Aorta (tissue), 5 donors: ENCODE results near the gene AGGF1. TPM values are rescaled to one million over a fixed set of nuclear protein-coding genes. Genes with fewer than 3 reads are reported as not detected.
A peak's percentile ranks its signal among the peaks of the same experiment; 100 is the strongest.
"Not testable (repeated sequence)": the region's sequence is repeated elsewhere in the genome, so short reads cannot be mapped to it uniquely, and the experiment has no call there.

Experiments used
- ATAC-seq: fragments of 200-7000 bp; cut with Tn5 transposase; one replicate; pipeline ENCODE4 v1.9.1; 2022; ENCODE audit warnings: moderate library complexity; ENCODE audit not compliant: low FRiP score
- DNase-seq, 2 donors: peaks; one replicate each; pipeline ENCODE4 v3.0.0-alpha.2; 2020
- H3K27ac ChIP-seq, 2 donors: one replicate each; pipeline ENCODE4 v1.5.1; 2013; ENCODE audit warnings: low read length in 2 of 2, mild to moderate bottlenecking in 2 of 2, moderate library complexity in 2 of 2, control low read depth in 1 of 2, inconsistent platforms in 1 of 2, low read depth in 1 of 2
- H3K27me3 ChIP-seq, 2 donors: one replicate each; pipeline ENCODE4 v1.6.1; 2013; ENCODE audit warnings: control low read depth in 1 of 2, low read length in 1 of 2, mild to moderate bottlenecking in 1 of 2, moderate library complexity in 1 of 2; ENCODE audit not compliant: insufficient read depth in 2 of 2, control insufficient read depth in 1 of 2
- H3K36me3 ChIP-seq, 2 donors: one replicate each; pipeline ENCODE4 v1.6.1; 2013; ENCODE audit warnings: control low read depth in 1 of 2, low read length in 1 of 2, mild to moderate bottlenecking in 1 of 2; ENCODE audit not compliant: insufficient read depth in 2 of 2, control insufficient read depth in 1 of 2
- H3K4me1 ChIP-seq, 2 donors: one replicate each; pipeline ENCODE4 v1.6.1; 2013; ENCODE audit warnings: low read length in 2 of 2, control low read depth in 1 of 2, mild to moderate bottlenecking in 1 of 2, moderate library complexity in 1 of 2; ENCODE audit not compliant: insufficient read depth in 2 of 2, control insufficient read depth in 1 of 2
- H3K4me3 ChIP-seq, 2 donors: one replicate each; pipeline ENCODE4 v1.5.1; 2013; ENCODE audit warnings: low read length in 2 of 2, control low read depth in 1 of 2, mild to moderate bottlenecking in 1 of 2
- H3K9me3 ChIP-seq: one replicate; pipeline ENCODE4 v1.6.1; 2013; ENCODE audit warnings: mild to moderate bottlenecking, low read length; ENCODE audit not compliant: control insufficient read depth
- WGBS, 2 donors: extraction: QIAGEN DNeasy Blood & Tissue Kit; methylation state at CpG; one replicate each; pipeline ENCODE4 v1.1.7; 2013; 5-methylcytosine and 5-hydroxymethylcytosine counted together
- intact Hi-C, 2 donors: fragments of 100-400 bp; cut with DNase I; formaldehyde crosslinking; loops; one replicate each; pipeline versions ENCODE4 v1.14.2 to v1.15.0; 2022
- polyA plus RNA-seq, 2 donors: library from polyadenylated mRNA; stranded (reverse); fragments of 200-250 nt; gene quantifications; one replicate each; pipeline ENCODE4 v1.2.3, GENCODE V29; 2013
- total RNA-seq, 2 donors: library from RNA; stranded (reverse); fragmentation: NEBNext Ultra II Directional; extraction: Animal tissue kit (Norgen Biotek cat#: 25700); gene quantifications; one replicate each; pipeline ENCODE4 v1.2.1, GENCODE V29; 2021
- donor health status: healthy with polysubstance abuse.
- donor health status: Bipolar disorder and iron deficiency.
- donor health status: DM: no; HTN: no; CAD: no.
- donor health status: DM: no; HTN: no; CAD: no.
- donor health status: DM: yes; HTN: yes; CAD: no.

The AGGF1 gene
- total and polyA plus RNA-seq, 4 donors: 10.1 to 20.6 (median 12.8) TPM

- DNase-seq (no peak), ATAC-seq (no peak)
- Histone ChIP-seq H3K4me3 (no peak overlapping the region), H3K36me3 (no peaks in the 10 kb centered on the region), H3K4me1 (no peaks in the 10 kb centered on the region), H3K27ac (no peak overlapping the region), H3K27me3 (no peaks in the 10 kb centered on the region), H3K9me3 (no peaks in the 10 kb centered on the region)
- 72 to 86% methylated on average over 6 of the region's 6 CpGs for WGBS, 2 donors
- intact Hi-C loops: no loop called here
These were observed 35.9 kb upstream of the AGGF1 start for GRCh38 chr5:76994337-76994736.

- ATAC-seq, H3K27me3 ChIP-seq, intact Hi-C loops, H3K9me3 ChIP-seq, DNase-seq, H3K27ac ChIP-seq, H3K4me3 ChIP-seq, H3K4me1 ChIP-seq, H3K36me3 ChIP-seq: not testable (repeated sequence)
- 88 to 90% methylated on average over 4 of the region's 4 CpGs for WGBS, 2 donors
These were observed 32.0 kb upstream of the AGGF1 start for GRCh38 chr5:76998251-76998650.

- no peak overlapping the region for H3K27ac ChIP-seq
- H3K36me3 ChIP-seq: no peaks in the 10 kb centered on the region
- H3K4me1 ChIP-seq: no peaks in the 10 kb centered on the region
- H3K27me3 ChIP-seq: peaks cover 0 to under 1% of the 10 kb centered on the region in 2 donors
- H3K4me3 ChIP-seq: no peak overlapping the region
- no peaks in the 10 kb centered on the region for H3K9me3 ChIP-seq
- WGBS, 2 donors: 61 to 84% methylated on average over 2 of the region's 2 CpGs
- ATAC-seq (no peak), DNase-seq (peak in 1 of 2 donors; percentile 45)
- intact Hi-C loops: no loop called here
These were observed 30.8 kb upstream of the AGGF1 start for GRCh38 chr5:76999451-76999850.

GRCh38 chr5:77003246-77003645 is 27.0 kb upstream of the AGGF1 start:
- no peak for DNase-seq
- H3K27me3 ChIP-seq: peaks cover 0 to 1% of the 10 kb centered on the region in 2 donors
- ATAC-seq: no peak
- no peaks in the 10 kb centered on the region for H3K4me1 ChIP-seq
- intact Hi-C loops: no loop called here
- no peaks in the 10 kb centered on the region for H3K36me3 ChIP-seq
- WGBS, 2 donors: 4 to 10% methylated on average over 1 of the region's 1 CpG
- no peaks in the 10 kb centered on the region for H3K9me3 ChIP-seq
- no peak overlapping the region for H3K27ac ChIP-seq
- H3K4me3 ChIP-seq: no peak overlapping the region

- Histone ChIP-seq H3K4me1 (no peaks in the 10 kb centered on the region), H3K9me3 (no peaks in the 10 kb centered on the region), H3K4me3 (no peak overlapping the region), H3K27ac (no peak overlapping the region), H3K36me3 (no peaks in the 10 kb centered on the region), H3K27me3 (peaks cover 0 to 1% of the 10 kb centered on the region in 2 donors)
- ATAC-seq: no peak
- no peak for DNase-seq
- intact Hi-C loops: no loop called here
- 68 to 76% methylated on average over 2 of the region's 2 CpGs for WGBS, 2 donors
These were observed 24.1 kb upstream of the AGGF1 start for GRCh38 chr5:77006124-77006523.

GRCh38 chr5:77008413-77008812 is 21.8 kb upstream of the AGGF1 start:
- Histone ChIP-seq H3K27ac (no peak overlapping the region), H3K36me3 (no peaks in the 10 kb centered on the region), H3K27me3 (peaks cover 0 to 1% of the 10 kb centered on the region in 2 donors), H3K9me3 (no peaks in the 10 kb centered on the region), H3K4me3 (no peak overlapping the region), H3K4me1 (no peaks in the 10 kb centered on the region)
- DNase-seq (no peak), ATAC-seq (no peak)
- intact Hi-C loops: no loop called here
- WGBS, 2 donors: 48 to 64% methylated on average over 3 of the region's 3 CpGs

GRCh38 chr5:77010243-77010642 is 20.0 kb upstream of the AGGF1 start:
- Histone ChIP-seq H3K27me3 (no peaks in the 10 kb centered on the region), H3K27ac (no peak overlapping the region), H3K4me1 (no peaks in the 10 kb centered on the region), H3K36me3 (no peaks in the 10 kb centered on the region), H3K4me3 (no peak overlapping the region), H3K9me3 (no peaks in the 10 kb centered on the region)
- 87 to 90% methylated on average over 5 of the region's 5 CpGs for WGBS, 2 donors
- no peak for DNase-seq
- ATAC-seq: no peak
- intact Hi-C loops: no loop called here

- intact Hi-C loops: no loop called here
- no peak for ATAC-seq
- Histone ChIP-seq H3K27ac (no peak overlapping the region), H3K36me3 (no peaks in the 10 kb centered on the region), H3K9me3 (no peaks in the 10 kb centered on the region), H3K4me3 (no peak overlapping the region), H3K27me3 (no peaks in the 10 kb centered on the region), H3K4me1 (no peaks in the 10 kb centered on the region)
- WGBS, 2 donors: 66 to 68% methylated on average over 5 of the region's 5 CpGs
- DNase-seq: no peak
These were observed 18.7 kb upstream of the AGGF1 start for GRCh38 chr5:77011498-77011897.

- Histone ChIP-seq H3K36me3 (no peaks in the 10 kb centered on the region), H3K4me1 (no peaks in the 10 kb centered on the region), H3K4me3 (no peak overlapping the region), H3K9me3 (no peaks in the 10 kb centered on the region), H3K27ac (no peak overlapping the region), H3K27me3 (no peaks in the 10 kb centered on the region)
- DNase-seq: no peak
- ATAC-seq: no peak
- 83 to 89% methylated on average over 2 of the region's 2 CpGs for WGBS, 2 donors
- intact Hi-C loops: no loop called here
These were observed 17.6 kb upstream of the AGGF1 start for GRCh38 chr5:77012601-77013000.
